ENCODE measurements around the gene NEK7.

DNA sequence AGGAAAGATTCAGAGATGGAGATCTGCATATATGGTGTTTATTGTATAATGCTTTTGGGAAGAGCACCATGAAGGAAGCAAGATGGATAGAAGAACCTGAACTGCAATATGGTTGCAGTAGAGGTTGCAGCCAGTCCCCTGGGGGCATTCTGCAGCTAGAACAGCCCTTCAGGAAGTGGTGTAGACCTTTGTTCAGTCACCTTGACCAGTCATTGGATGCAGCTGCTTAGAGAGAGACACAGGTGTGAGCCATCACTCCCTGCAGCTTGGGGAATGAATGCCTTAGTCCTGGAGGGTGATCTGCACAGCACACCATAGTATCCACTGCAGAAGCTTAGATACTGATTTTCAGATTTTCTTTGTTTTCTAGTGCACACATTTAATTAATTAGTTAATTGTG, 42.3 kb downstream of the NEK7 start:
- TF ChIP-seq CTCF (IDR thresholded peaks at IDR 0.05) (no peak), POLR2A (IDR thresholded peaks at IDR 0.05) (no peak)
